Measurements from ENCODE around the gene TACC2.
"Not testable (repeated sequence)": the region's sequence is repeated elsewhere in the genome, so short reads cannot be mapped to it uniquely, and the experiment has no call there.

- not testable (repeated sequence) for TF ChIP-seq THRAP3 (IDR thresholded peaks at IDR 0.05; ENCODE audit: borderline replicate concordance); CHD2 (IDR thresholded peaks at IDR 0.05; ENCODE audit: low read depth, low read length); EP300 (IDR thresholded peaks at IDR 0.05; ENCODE audit: low read length); NRF1 (conservative IDR thresholded peaks at IDR 0.05 in 1 of 2, IDR thresholded peaks at IDR 0.05 in 1 of 2)
These were observed 107.2 kb downstream of the TACC2 start for GRCh38 chr10:122096181-122096580.
